Neural cell (in vitro differentiated cells): ENCODE measurements around the gene LRMDA. TPM values are rescaled to one million over a fixed set of nuclear protein-coding genes. Genes with fewer than 3 reads are reported as not detected.

Experiments
- H2AFZ ChIP-seq: fragments of 200-600, 300-800 bp; sonication (generic), shearing (Covaris generic); 2 replicates; pipeline ENCODE4 v1.6.0; 2014; ENCODE audit warnings: low read depth, mild to moderate bottlenecking, antibody characterized with exemption, low read length, moderate library complexity
- H3F3A ChIP-seq: fragments of 200-600 bp; shearing (Covaris generic); 2 replicates; pipeline ENCODE4 v1.6.1; 2016; ENCODE audit warnings: mild to moderate bottlenecking, moderate library complexity, mixed read lengths, antibody characterized with exemption, low read length; ENCODE audit not compliant: insufficient read depth, poor library complexity, severe bottlenecking
- H3K27ac ChIP-seq: fragments of 200-600, 300-800 bp; sonication (generic), shearing (Covaris generic); 2 replicates; pipeline ENCODE4 v1.5.1; 2014; ENCODE audit warnings: mild to moderate bottlenecking, low read length, moderate library complexity
- H3K27me3 ChIP-seq: fragments of 300-800, 200-600 bp; sonication (generic), shearing (Covaris generic); 2 replicates; pipeline ENCODE4 v1.6.0; 2014; ENCODE audit warnings: mild to moderate bottlenecking, low read depth, low read length, moderate library complexity; ENCODE audit not compliant: insufficient read depth
- H3K36me3 ChIP-seq: fragments of 300-800, 200-600 bp; sonication (generic), shearing (Covaris generic); 2 replicates; pipeline ENCODE4 v1.5.1; 2014; ENCODE audit warnings: mild to moderate bottlenecking, antibody characterized with exemption, low read length, moderate library complexity; ENCODE audit not compliant: insufficient read depth
- H3K4me2 ChIP-seq: fragments of 300-800, 200-600 bp; sonication (generic), shearing (Covaris generic); 2 replicates; pipeline ENCODE4 v1.6.0; 2014; ENCODE audit warnings: mild to moderate bottlenecking, low read length
- H3K4me3 ChIP-seq: fragments of 300-800, 200-600 bp; sonication (generic), shearing (Covaris generic); 2 replicates; pipeline ENCODE4 v1.5.1; 2014; ENCODE audit warnings: mild to moderate bottlenecking, low read length, moderate library complexity
- H3K79me2 ChIP-seq: fragments of 200-600 bp; shearing (Covaris generic); replicated peaks from 2 replicates; pipeline ENCODE4 v1.6.0; 2014; ENCODE audit warnings: mild to moderate bottlenecking, low read length, moderate library complexity; ENCODE audit not compliant: insufficient read depth
- H3K9ac ChIP-seq: fragments of 300-800, 200-600 bp; sonication (generic), shearing (Covaris generic); 2 replicates; pipeline ENCODE4 v1.6.1; 2016; ENCODE audit warnings: mild to moderate bottlenecking, low read length, mixed read lengths
- H3K9me2 ChIP-seq: fragments of 200-600 bp; shearing (Covaris generic); 2 replicates; pipeline ENCODE4 v1.6.1; 2016; ENCODE audit warnings: mild to moderate bottlenecking, low read length, mixed read lengths; ENCODE audit not compliant: insufficient read depth
- H3K9me3 ChIP-seq: fragments of 200-600, 300-800 bp; sonication (generic), shearing (Covaris generic); 2 replicates; pipeline ENCODE4 v1.6.1; 2016; ENCODE audit warnings: mild to moderate bottlenecking, mixed run types, low read length, moderate library complexity, mixed read lengths
- H4K20me1 ChIP-seq: fragments of 200-600 bp; shearing (Covaris generic); 2 replicates; pipeline ENCODE4 v1.6.1; 2016; ENCODE audit warnings: mild to moderate bottlenecking, mixed run types; ENCODE audit not compliant: insufficient read depth
- CTCF ChIP-seq: fragments of 450-650 bp; IDR thresholded peaks from 2 replicates; pipeline ENCODE4 v1.5.1; 2014; ENCODE audit warnings: antibody characterized with exemption, mild to moderate bottlenecking, moderate library complexity; ENCODE audit not compliant: poor library complexity, severe bottlenecking
- EP300 ChIP-seq: fragments of 450-650 bp; conservative IDR thresholded peaks from 2 replicates; pipeline ENCODE4 v1.6.1; 2014; ENCODE audit warnings: antibody characterized with exemption, mild to moderate bottlenecking, moderate library complexity; ENCODE audit not compliant: poor library complexity, severe bottlenecking
- EZH2 ChIP-seq: fragments of 200-600, 300-800 bp; shearing (Covaris generic), sonication (generic); IDR thresholded peaks from 2 replicates; pipeline ENCODE4 v1.6.1; 2014; ENCODE audit warnings: antibody characterized with exemption, low read length, borderline replicate concordance, mild to moderate bottlenecking; ENCODE audit not compliant: insufficient read depth, poor library complexity, severe bottlenecking
- MXI1 ChIP-seq: fragments of 450-650 bp; conservative IDR thresholded peaks from 2 replicates; pipeline ENCODE4 v1.6.1; 2014; ENCODE audit warnings: antibody characterized with exemption, mild to moderate bottlenecking; ENCODE audit not compliant: poor library complexity, severe bottlenecking
- POLR2AphosphoS5 ChIP-seq: IDR thresholded peaks from 2 replicates; pipeline ENCODE4 v1.6.1; 2012
- RAD21 ChIP-seq: fragments of 450-650 bp; conservative IDR thresholded peaks from 2 replicates; pipeline ENCODE4 v1.6.1; 2014; ENCODE audit warnings: antibody characterized with exemption, mild to moderate bottlenecking, moderate library complexity
- SMC3 ChIP-seq: fragments of 450-650 bp; conservative IDR thresholded peaks from 2 replicates; pipeline ENCODE4 v1.6.1; 2014; ENCODE audit warnings: antibody characterized with exemption, mild to moderate bottlenecking, moderate library complexity; ENCODE audit not compliant: poor library complexity
- TAF1 ChIP-seq: IDR thresholded peaks from 2 replicates; pipeline ENCODE4 v1.6.1; 2012; ENCODE audit warnings: low read depth
- polyA plus RNA-seq: library from polyadenylated mRNA; depleted of rRNA; stranded (reverse); fragments of >200 nt; gene quantifications from 2 replicates; pipeline ENCODE4 v1.2.3, GENCODE V29; 2014
- TF ChIP-seq, protein P1 (sequence below): IDR thresholded peaks from 2 replicates; pipeline ENCODE4 v1.6.1; 2012; ENCODE audit warnings: borderline replicate concordance

LRMDA gene
- polyA plus RNA-seq, 1 donor from 2014 or later = 5.6 TPM

- no peaks in the 10 kb centered on the region for H3F3A ChIP-seq
- H3K4me2 ChIP-seq = no peak overlapping the region
- H2AFZ ChIP-seq = no peak overlapping the region
- H3K27ac ChIP-seq = no peak overlapping the region
- no peak overlapping the region for H3K4me3 ChIP-seq
- no peaks in the 10 kb centered on the region for H3K79me2 ChIP-seq
- H4K20me1 ChIP-seq = no peaks in the 10 kb centered on the region
- H3K9me2 ChIP-seq = no peaks in the 10 kb centered on the region
- no peak overlapping the region for H3K9ac ChIP-seq
- no peaks in the 10 kb centered on the region for H3K36me3 ChIP-seq
- H3K9me3 ChIP-seq = no peaks in the 10 kb centered on the region
- H3K27me3 ChIP-seq = no peaks in the 10 kb centered on the region
- TF ChIP-seq, protein P1, sequence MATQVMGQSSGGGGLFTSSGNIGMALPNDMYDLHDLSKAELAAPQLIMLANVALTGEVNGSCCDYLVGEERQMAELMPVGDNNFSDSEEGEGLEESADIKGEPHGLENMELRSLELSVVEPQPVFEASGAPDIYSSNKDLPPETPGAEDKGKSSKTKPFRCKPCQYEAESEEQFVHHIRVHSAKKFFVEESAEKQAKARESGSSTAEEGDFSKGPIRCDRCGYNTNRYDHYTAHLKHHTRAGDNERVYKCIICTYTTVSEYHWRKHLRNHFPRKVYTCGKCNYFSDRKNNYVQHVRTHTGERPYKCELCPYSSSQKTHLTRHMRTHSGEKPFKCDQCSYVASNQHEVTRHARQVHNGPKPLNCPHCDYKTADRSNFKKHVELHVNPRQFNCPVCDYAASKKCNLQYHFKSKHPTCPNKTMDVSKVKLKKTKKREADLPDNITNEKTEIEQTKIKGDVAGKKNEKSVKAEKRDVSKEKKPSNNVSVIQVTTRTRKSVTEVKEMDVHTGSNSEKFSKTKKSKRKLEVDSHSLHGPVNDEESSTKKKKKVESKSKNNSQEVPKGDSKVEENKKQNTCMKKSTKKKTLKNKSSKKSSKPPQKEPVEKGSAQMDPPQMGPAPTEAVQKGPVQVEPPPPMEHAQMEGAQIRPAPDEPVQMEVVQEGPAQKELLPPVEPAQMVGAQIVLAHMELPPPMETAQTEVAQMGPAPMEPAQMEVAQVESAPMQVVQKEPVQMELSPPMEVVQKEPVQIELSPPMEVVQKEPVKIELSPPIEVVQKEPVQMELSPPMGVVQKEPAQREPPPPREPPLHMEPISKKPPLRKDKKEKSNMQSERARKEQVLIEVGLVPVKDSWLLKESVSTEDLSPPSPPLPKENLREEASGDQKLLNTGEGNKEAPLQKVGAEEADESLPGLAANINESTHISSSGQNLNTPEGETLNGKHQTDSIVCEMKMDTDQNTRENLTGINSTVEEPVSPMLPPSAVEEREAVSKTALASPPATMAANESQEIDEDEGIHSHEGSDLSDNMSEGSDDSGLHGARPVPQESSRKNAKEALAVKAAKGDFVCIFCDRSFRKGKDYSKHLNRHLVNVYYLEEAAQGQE = no peak
- TF ChIP-seq SMC3 = no peak
- TF ChIP-seq TAF1 = no peak
- TF ChIP-seq RAD21 = no peak
- no peak for TF ChIP-seq MXI1
- no peak for TF ChIP-seq EP300
- TF ChIP-seq EZH2 = no peak
- TF ChIP-seq POLR2AphosphoS5 = no peak
- no peak for TF ChIP-seq CTCF
These were observed 74.5 kb downstream of the LRMDA start for GRCh38 chr10:75505840-75506506.

DNA sequence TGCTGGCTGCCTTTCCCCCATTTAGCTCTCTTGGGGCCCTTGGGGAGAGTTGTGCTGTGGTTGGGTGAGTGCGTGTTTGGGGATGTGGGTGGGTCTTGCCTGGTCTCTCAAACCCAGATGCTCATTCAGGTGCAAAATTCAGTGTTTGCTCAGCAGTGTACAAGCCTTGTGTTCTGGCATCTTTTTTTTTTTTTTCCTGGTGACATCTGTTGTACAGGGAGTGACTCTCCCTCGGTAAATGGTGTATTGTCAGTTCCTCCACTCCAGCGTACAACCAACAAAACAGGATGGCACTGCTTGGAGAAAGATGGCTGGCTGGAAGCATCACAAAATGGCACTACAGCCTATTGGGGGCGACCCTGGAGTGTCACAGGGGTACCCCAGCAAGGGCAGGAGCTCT is 75.5 kb downstream of the LRMDA start:
- H3K4me2 ChIP-seq = no peak overlapping the region
- no peak overlapping the region for H3K27ac ChIP-seq
- TF ChIP-seq MXI1 (no peak), SMC3 (no peak)
- no peaks in the 10 kb centered on the region for H3K9me2 ChIP-seq
- H2AFZ ChIP-seq = no peak overlapping the region
- H3K36me3 ChIP-seq = no peaks in the 10 kb centered on the region
- no peak overlapping the region for H3K9ac ChIP-seq
- no peaks in the 10 kb centered on the region for H3K27me3 ChIP-seq
- no peaks in the 10 kb centered on the region for H3K9me3 ChIP-seq
- H3F3A ChIP-seq = no peaks in the 10 kb centered on the region
- no peaks in the 10 kb centered on the region for H4K20me1 ChIP-seq
- no peak overlapping the region for H3K4me3 ChIP-seq
- no peaks in the 10 kb centered on the region for H3K79me2 ChIP-seq

GRCh38 chr10:75507469-75507868 is 76.0 kb downstream of the LRMDA start:
- Histone ChIP-seq H4K20me1 (no peaks in the 10 kb centered on the region), H3K9me3 (no peaks in the 10 kb centered on the region), H3K9ac (no peak overlapping the region), H3K79me2 (no peaks in the 10 kb centered on the region), H2AFZ (no peak overlapping the region), H3K4me3 (no peak overlapping the region), H3K9me2 (no peaks in the 10 kb centered on the region), H3K27me3 (no peaks in the 10 kb centered on the region), H3K4me2 (no peak overlapping the region), H3K27ac (no peak overlapping the region), H3K36me3 (no peaks in the 10 kb centered on the region), H3F3A (no peaks in the 10 kb centered on the region)
- no peak for TF ChIP-seq CTCF
- TF ChIP-seq, protein P1 = no peak
- TF ChIP-seq RAD21 = no peak
- no peak for TF ChIP-seq POLR2AphosphoS5
- TF ChIP-seq SMC3 = no peak
- no peak for TF ChIP-seq EP300
- TF ChIP-seq MXI1 = no peak
- no peak for TF ChIP-seq EZH2
- no peak for TF ChIP-seq TAF1
